GM23338 (cell line): ENCODE measurements around the gene OBP2A. TPM values are rescaled to one million over a fixed set of nuclear protein-coding genes. Genes with fewer than 3 reads are reported as not detected.

Experiments
- ATAC-seq: fragments of 200-7000 bp; cut with Tn5 transposase; 3 replicates; pipeline ENCODE4 v1.9.1; 2020
- DNase-seq: peaks from one replicate; pipeline ENCODE4 v3.0.0-alpha.2; 2015; ENCODE audit warnings: low spot score
- H2AFZ ChIP-seq: fragments of 200-600 bp; sonication (generic); 2 replicates; pipeline ENCODE4 v1.8.0; 2016; ENCODE audit warnings: antibody characterized with exemption, mild to moderate bottlenecking, moderate library complexity
- H3F3A ChIP-seq: fragments of 200-600 bp; sonication (generic); replicated peaks from 2 replicates; pipeline ENCODE4 v1.8.0; 2017; ENCODE audit warnings: antibody characterized with exemption, mixed run types, low read depth
- H3K27ac ChIP-seq: fragments of 200-600 bp; sonication (generic); 2 replicates; pipeline ENCODE4 v1.6.1; 2016; ENCODE audit warnings: low read depth
- H3K27me3 ChIP-seq: fragments of 200-600 bp; sonication (generic); 2 replicates; pipeline ENCODE4 v1.8.0; 2016; ENCODE audit warnings: mild to moderate bottlenecking, mixed run types, moderate library complexity; ENCODE audit not compliant: insufficient read depth
- H3K36me3 ChIP-seq: fragments of 200-600 bp; sonication (generic); 2 replicates; pipeline ENCODE4 v1.8.0; 2016; ENCODE audit warnings: mild to moderate bottlenecking; ENCODE audit not compliant: insufficient read depth
- H3K4me1 ChIP-seq: fragments of 200-600 bp; sonication (generic); 2 replicates; pipeline ENCODE4 v1.8.0; 2016; ENCODE audit warnings: mild to moderate bottlenecking, moderate library complexity; ENCODE audit not compliant: insufficient read depth
- H3K4me2 ChIP-seq: fragments of 200-600 bp; sonication (generic); 2 replicates; pipeline ENCODE4 v1.7.1; 2017; ENCODE audit warnings: mixed run types
- H3K4me3 ChIP-seq: fragments of 200-600 bp; sonication (generic); 2 replicates; pipeline ENCODE4 v1.6.1; 2016; ENCODE audit warnings: mixed run types
- H3K79me2 ChIP-seq: fragments of 200-600 bp; sonication (generic); replicated peaks from 2 replicates; pipeline ENCODE4 v1.8.0; 2017; ENCODE audit warnings: mild to moderate bottlenecking; ENCODE audit not compliant: insufficient read depth
- H3K9me2 ChIP-seq: fragments of 200-600 bp; sonication (generic); 2 replicates; pipeline ENCODE4 v1.8.0; 2017; ENCODE audit not compliant: insufficient read depth
- H4K20me1 ChIP-seq: fragments of 200-600 bp; sonication (generic); replicated peaks from 2 replicates; pipeline ENCODE4 v1.8.0; 2017; ENCODE audit warnings: mild to moderate bottlenecking; ENCODE audit not compliant: insufficient read depth
- H3K27ac Mint-ChIP-seq: 2 replicates; pipeline ENCODE4 v1.8.0; 2020; ENCODE audit warnings: inconsistent platforms, mild to moderate bottlenecking, moderate library complexity, mixed read lengths
- H3K27me3 Mint-ChIP-seq: 3 replicates; pipeline ENCODE4 v1.8.0; 2022; ENCODE audit warnings: low read depth, mild to moderate bottlenecking, moderate library complexity, mixed read lengths, inconsistent platforms; ENCODE audit not compliant: insufficient read depth, poor library complexity
- H3K36me3 Mint-ChIP-seq: 3 replicates; pipeline ENCODE4 v1.8.0; 2021; ENCODE audit warnings: low read depth, mild to moderate bottlenecking, inconsistent platforms, moderate library complexity, mixed read lengths
- H3K4me1 Mint-ChIP-seq: 3 replicates; pipeline ENCODE4 v1.8.0; 2020; ENCODE audit warnings: mild to moderate bottlenecking, inconsistent platforms, mixed read lengths
- H3K4me3 Mint-ChIP-seq: 3 replicates; pipeline ENCODE4 v1.8.0; 2021; ENCODE audit warnings: moderate library complexity, mild to moderate bottlenecking, inconsistent platforms, mixed read lengths
- H3K9me3 Mint-ChIP-seq: 3 replicates; pipeline ENCODE4 v1.8.0; 2020; ENCODE audit warnings: moderate library complexity, mild to moderate bottlenecking, inconsistent platforms, mixed read lengths
- CREB1 ChIP-seq: fragments of 250-450 bp; sonication (Bioruptor Pico); IDR thresholded peaks from 2 replicates; pipeline ENCODE4 v1.5.0; 2020; ENCODE audit warnings: low read depth, mild to moderate bottlenecking, moderate library complexity
- EZH2 ChIP-seq: fragments of 200-600 bp; sonication (generic); IDR thresholded peaks from one replicate; pipeline ENCODE4 v1.8.0; 2017; ENCODE audit warnings: antibody characterized with exemption, mild to moderate bottlenecking, low read depth; ENCODE audit not compliant: unreplicated experiment
- EZH2phosphoT487 ChIP-seq: fragments of 200-600 bp; sonication (generic); IDR thresholded peaks from one replicate; pipeline ENCODE4 v1.8.1; 2018; ENCODE audit warnings: antibody characterized with exemption; ENCODE audit not compliant: unreplicated experiment
- JUNB ChIP-seq: IDR thresholded peaks from one replicate; pipeline ENCODE4 v1.6.1; 2016; ENCODE audit warnings: antibody characterized with exemption; ENCODE audit not compliant: unreplicated experiment
- NANOG ChIP-seq: IDR thresholded peaks from 2 replicates; pipeline ENCODE4 v1.6.1; 2016; ENCODE audit warnings: antibody characterized with exemption, borderline replicate concordance
- POLR2AphosphoS5 ChIP-seq: IDR thresholded peaks from 2 replicates; pipeline ENCODE4 v1.6.1; 2016; ENCODE audit warnings: antibody characterized with exemption, low read depth
- STAT1 ChIP-seq: IDR thresholded peaks from one replicate; pipeline ENCODE4 v1.6.1; 2016; ENCODE audit warnings: antibody characterized with exemption; ENCODE audit not compliant: unreplicated experiment
- ZNF114 ChIP-seq: fragments of 250-450 bp; sonication (Bioruptor Pico); IDR thresholded peaks from 2 replicates; pipeline ENCODE4 v1.5.0; 2020; ENCODE audit warnings: mild to moderate bottlenecking, moderate library complexity
- ZNF331 ChIP-seq: fragments of 250-450 bp; sonication (Bioruptor Pico); IDR thresholded peaks from 2 replicates; pipeline ENCODE4 v1.5.0; 2020; ENCODE audit warnings: low read depth, mild to moderate bottlenecking, moderate library complexity
- polyA plus RNA-seq: library from polyadenylated mRNA; unstranded; fragments of >200 nt; fragmentation: Nextera tagmentation; extraction: Ambion mirVana; gene quantifications from 2 replicates; pipeline ENCODE4 v1.2.1, GENCODE V29; 2016
- total RNA-seq: library from RNA; depleted of rRNA; stranded (reverse); fragments of >200 nt; shearing (Covaris generic); gene quantifications from 2 replicates; pipeline ENCODE4 v1.2.3, GENCODE V29; 2014
- TF ChIP-seq, protein P1 (sequence below), 2 experiments: fragments of 200-600 bp in 1 of 2; sonication (generic) in 1 of 2; conservative IDR thresholded peaks; 2 replicates each; pipeline versions ENCODE4 v1.5.1 to v1.6.1; 2016 to 2017; ENCODE audit warnings: antibody characterized with exemption in 2 of 2, low read depth in 2 of 2, mild to moderate bottlenecking in 2 of 2, moderate library complexity in 1 of 2
- TF ChIP-seq, protein P2 (sequence below): IDR thresholded peaks from 2 replicates; pipeline ENCODE4 v1.6.1; 2016; ENCODE audit warnings: antibody characterized with exemption
- TF ChIP-seq, protein P3 (sequence below): fragments of 250-450 bp; sonication (Bioruptor Pico); IDR thresholded peaks from 2 replicates; pipeline ENCODE4 v1.5.0; 2020; ENCODE audit warnings: mild to moderate bottlenecking, moderate library complexity
- TF ChIP-seq, protein P4 (sequence below): IDR thresholded peaks from one replicate; pipeline ENCODE4 v1.6.1; 2018; ENCODE audit warnings: antibody characterized with exemption; ENCODE audit not compliant: unreplicated experiment

The OBP2A gene
- total and polyA plus RNA-seq, 2 experiments from 2014 or later = not detected

DNA sequence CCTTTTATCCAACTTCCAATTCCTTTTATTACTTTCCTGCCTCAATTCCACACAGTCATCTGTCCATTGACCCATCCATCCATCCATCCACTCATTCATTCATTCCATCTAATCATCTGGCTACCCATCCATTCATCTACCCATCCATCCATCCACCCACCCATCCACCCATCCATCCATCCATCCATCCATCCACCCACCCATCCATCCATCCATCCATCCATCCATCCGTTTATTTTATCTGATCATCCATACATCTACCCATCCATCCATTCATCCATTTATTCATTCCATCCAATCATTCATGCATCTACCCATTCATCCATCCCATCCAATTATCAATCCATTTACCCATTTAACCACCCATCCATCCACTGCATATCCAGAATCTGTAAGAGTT, 27.2 kb downstream of the OBP2A start:
- Histone ChIP-seq H3K4me1 (no peaks in the 10 kb centered on the region), H3K27ac (no peak overlapping the region), H2AFZ (no peak overlapping the region), H4K20me1 (no peaks in the 10 kb centered on the region), H3F3A (no peaks in the 10 kb centered on the region), H3K9me2 (no peaks in the 10 kb centered on the region), H3K36me3 (no peaks in the 10 kb centered on the region), H3K4me2 (no peak overlapping the region), H3K79me2 (no peaks in the 10 kb centered on the region), H3K27me3 (no peaks in the 10 kb centered on the region), H3K4me3 (no peak overlapping the region)
- Mint-ChIP-seq H3K9me3 (peaks cover 15% of the 10 kb centered on the region), H3K27me3 (no peaks in the 10 kb centered on the region), H3K4me3 (no peak overlapping the region), H3K27ac (no peak overlapping the region), H3K4me1 (peaks cover 7% of the 10 kb centered on the region), H3K36me3 (peaks cover 7% of the 10 kb centered on the region; the same call in 2 of the 3 replicates)
- no peak for DNase-seq
- TF ChIP-seq, protein P1, sequence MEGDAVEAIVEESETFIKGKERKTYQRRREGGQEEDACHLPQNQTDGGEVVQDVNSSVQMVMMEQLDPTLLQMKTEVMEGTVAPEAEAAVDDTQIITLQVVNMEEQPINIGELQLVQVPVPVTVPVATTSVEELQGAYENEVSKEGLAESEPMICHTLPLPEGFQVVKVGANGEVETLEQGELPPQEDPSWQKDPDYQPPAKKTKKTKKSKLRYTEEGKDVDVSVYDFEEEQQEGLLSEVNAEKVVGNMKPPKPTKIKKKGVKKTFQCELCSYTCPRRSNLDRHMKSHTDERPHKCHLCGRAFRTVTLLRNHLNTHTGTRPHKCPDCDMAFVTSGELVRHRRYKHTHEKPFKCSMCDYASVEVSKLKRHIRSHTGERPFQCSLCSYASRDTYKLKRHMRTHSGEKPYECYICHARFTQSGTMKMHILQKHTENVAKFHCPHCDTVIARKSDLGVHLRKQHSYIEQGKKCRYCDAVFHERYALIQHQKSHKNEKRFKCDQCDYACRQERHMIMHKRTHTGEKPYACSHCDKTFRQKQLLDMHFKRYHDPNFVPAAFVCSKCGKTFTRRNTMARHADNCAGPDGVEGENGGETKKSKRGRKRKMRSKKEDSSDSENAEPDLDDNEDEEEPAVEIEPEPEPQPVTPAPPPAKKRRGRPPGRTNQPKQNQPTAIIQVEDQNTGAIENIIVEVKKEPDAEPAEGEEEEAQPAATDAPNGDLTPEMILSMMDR (conservative IDR thresholded peaks at IDR 0.05; ENCODE audit: low read depth in 2 of 2) = no peak
- TF ChIP-seq NANOG = no peak
- TF ChIP-seq, protein P2, sequence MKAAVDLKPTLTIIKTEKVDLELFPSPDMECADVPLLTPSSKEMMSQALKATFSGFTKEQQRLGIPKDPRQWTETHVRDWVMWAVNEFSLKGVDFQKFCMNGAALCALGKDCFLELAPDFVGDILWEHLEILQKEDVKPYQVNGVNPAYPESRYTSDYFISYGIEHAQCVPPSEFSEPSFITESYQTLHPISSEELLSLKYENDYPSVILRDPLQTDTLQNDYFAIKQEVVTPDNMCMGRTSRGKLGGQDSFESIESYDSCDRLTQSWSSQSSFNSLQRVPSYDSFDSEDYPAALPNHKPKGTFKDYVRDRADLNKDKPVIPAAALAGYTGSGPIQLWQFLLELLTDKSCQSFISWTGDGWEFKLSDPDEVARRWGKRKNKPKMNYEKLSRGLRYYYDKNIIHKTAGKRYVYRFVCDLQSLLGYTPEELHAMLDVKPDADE = no peak
- TF ChIP-seq, protein P3, sequence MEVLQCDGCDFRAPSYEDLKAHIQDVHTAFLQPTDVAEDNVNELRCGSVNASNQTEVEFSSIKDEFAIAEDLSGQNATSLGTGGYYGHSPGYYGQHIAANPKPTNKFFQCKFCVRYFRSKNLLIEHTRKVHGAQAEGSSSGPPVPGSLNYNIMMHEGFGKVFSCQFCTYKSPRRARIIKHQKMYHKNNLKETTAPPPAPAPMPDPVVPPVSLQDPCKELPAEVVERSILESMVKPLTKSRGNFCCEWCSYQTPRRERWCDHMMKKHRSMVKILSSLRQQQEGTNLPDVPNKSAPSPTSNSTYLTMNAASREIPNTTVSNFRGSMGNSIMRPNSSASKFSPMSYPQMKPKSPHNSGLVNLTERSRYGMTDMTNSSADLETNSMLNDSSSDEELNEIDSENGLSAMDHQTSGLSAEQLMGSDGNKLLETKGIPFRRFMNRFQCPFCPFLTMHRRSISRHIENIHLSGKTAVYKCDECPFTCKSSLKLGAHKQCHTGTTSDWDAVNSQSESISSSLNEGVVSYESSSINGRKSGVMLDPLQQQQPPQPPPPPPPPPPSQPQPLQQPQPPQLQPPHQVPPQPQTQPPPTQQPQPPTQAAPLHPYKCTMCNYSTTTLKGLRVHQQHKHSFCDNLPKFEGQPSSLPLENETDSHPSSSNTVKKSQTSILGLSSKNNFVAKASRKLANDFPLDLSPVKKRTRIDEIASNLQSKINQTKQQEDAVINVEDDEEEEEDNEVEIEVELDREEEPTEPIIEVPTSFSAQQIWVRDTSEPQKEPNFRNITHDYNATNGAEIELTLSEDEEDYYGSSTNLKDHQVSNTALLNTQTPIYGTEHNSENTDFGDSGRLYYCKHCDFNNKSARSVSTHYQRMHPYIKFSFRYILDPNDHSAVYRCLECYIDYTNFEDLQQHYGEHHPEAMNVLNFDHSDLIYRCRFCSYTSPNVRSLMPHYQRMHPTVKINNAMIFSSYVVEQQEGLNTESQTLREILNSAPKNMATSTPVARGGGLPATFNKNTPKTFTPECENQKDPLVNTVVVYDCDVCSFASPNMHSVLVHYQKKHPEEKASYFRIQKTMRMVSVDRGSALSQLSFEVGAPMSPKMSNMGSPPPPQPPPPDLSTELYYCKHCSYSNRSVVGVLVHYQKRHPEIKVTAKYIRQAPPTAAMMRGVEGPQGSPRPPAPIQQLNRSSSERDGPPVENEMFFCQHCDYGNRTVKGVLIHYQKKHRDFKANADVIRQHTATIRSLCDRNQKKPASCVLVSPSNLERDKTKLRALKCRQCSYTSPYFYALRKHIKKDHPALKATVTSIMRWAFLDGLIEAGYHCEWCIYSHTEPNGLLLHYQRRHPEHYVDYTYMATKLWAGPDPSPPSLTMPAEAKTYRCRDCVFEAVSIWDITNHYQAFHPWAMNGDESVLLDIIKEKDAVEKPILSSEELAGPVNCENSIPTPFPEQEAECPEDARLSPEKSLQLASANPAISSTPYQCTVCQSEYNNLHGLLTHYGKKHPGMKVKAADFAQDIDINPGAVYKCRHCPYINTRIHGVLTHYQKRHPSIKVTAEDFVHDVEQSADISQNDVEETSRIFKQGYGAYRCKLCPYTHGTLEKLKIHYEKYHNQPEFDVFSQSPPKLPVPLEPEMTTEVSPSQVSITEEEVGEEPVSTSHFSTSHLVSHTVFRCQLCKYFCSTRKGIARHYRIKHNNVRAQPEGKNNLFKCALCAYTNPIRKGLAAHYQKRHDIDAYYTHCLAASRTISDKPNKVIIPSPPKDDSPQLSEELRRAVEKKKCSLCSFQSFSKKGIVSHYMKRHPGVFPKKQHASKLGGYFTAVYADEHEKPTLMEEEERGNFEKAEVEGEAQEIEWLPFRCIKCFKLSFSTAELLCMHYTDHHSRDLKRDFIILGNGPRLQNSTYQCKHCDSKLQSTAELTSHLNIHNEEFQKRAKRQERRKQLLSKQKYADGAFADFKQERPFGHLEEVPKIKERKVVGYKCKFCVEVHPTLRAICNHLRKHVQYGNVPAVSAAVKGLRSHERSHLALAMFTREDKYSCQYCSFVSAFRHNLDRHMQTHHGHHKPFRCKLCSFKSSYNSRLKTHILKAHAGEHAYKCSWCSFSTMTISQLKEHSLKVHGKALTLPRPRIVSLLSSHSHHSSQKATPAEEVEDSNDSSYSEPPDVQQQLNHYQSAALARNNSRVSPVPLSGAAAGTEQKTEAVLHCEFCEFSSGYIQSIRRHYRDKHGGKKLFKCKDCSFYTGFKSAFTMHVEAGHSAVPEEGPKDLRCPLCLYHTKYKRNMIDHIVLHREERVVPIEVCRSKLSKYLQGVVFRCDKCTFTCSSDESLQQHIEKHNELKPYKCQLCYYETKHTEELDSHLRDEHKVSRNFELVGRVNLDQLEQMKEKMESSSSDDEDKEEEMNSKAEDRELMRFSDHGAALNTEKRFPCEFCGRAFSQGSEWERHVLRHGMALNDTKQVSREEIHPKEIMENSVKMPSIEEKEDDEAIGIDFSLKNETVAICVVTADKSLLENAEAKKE = no peak
- no peak for TF ChIP-seq JUNB
- no peak for TF ChIP-seq STAT1
- no peak for TF ChIP-seq POLR2AphosphoS5
- no peak for TF ChIP-seq ZNF114 (CRISPR knock-in tag)
- TF ChIP-seq EZH2 = no peak
- TF ChIP-seq ZNF331 = no peak
- TF ChIP-seq EZH2phosphoT487 = no peak
- TF ChIP-seq, protein P4, sequence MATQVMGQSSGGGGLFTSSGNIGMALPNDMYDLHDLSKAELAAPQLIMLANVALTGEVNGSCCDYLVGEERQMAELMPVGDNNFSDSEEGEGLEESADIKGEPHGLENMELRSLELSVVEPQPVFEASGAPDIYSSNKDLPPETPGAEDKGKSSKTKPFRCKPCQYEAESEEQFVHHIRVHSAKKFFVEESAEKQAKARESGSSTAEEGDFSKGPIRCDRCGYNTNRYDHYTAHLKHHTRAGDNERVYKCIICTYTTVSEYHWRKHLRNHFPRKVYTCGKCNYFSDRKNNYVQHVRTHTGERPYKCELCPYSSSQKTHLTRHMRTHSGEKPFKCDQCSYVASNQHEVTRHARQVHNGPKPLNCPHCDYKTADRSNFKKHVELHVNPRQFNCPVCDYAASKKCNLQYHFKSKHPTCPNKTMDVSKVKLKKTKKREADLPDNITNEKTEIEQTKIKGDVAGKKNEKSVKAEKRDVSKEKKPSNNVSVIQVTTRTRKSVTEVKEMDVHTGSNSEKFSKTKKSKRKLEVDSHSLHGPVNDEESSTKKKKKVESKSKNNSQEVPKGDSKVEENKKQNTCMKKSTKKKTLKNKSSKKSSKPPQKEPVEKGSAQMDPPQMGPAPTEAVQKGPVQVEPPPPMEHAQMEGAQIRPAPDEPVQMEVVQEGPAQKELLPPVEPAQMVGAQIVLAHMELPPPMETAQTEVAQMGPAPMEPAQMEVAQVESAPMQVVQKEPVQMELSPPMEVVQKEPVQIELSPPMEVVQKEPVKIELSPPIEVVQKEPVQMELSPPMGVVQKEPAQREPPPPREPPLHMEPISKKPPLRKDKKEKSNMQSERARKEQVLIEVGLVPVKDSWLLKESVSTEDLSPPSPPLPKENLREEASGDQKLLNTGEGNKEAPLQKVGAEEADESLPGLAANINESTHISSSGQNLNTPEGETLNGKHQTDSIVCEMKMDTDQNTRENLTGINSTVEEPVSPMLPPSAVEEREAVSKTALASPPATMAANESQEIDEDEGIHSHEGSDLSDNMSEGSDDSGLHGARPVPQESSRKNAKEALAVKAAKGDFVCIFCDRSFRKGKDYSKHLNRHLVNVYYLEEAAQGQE = no peak
- TF ChIP-seq CREB1 (CRISPR knock-in tag) = no peak
- no peak for ATAC-seq
